Esophagus muscularis mucosa (tissue), 4 donors: ENCODE measurements around the gene GTF2I. TPM values are rescaled to one million over a fixed set of nuclear protein-coding genes. Genes with fewer than 3 reads are reported as not detected.
"Not testable (repeated sequence)": the region's sequence is repeated elsewhere in the genome, so short reads cannot be mapped to it uniquely, and the experiment has no call there.

Experiments
- DNase-seq: peaks from one replicate; pipeline ENCODE4 v3.0.0-alpha.2; 2017; ENCODE audit errors: extremely low spot score
- H3K27ac ChIP-seq, 4 donors: fragments of 200-600 bp; sonication (generic); replicated peaks in 1 of 4; 1 replicate in 3 of 4; 2 replicates in 1 of 4; pipeline ENCODE4 v1.5.1; 2016 to 2019; ENCODE audit warnings: mild to moderate bottlenecking in 1 of 4
- H3K27me3 ChIP-seq, 4 donors: fragments of 200-600 bp; sonication (generic); one replicate each; pipeline versions ENCODE4 v1.5.1 to v1.6.0; 2016 to 2019
- H3K36me3 ChIP-seq, 4 donors: fragments of 200-600 bp; sonication (generic); one replicate each; pipeline ENCODE4 v1.5.1; 2016 to 2019
- H3K4me1 ChIP-seq, 4 donors: fragments of 200-600 bp; sonication (generic); one replicate each; pipeline ENCODE4 v1.5.1; 2016 to 2019
- H3K4me3 ChIP-seq, 4 donors: fragments of 200-600 bp; sonication (generic); 1 replicate in 2 of 4; 2 replicates in 2 of 4; pipeline ENCODE4 v1.5.1; 2016 to 2019; ENCODE audit warnings: mild to moderate bottlenecking in 4 of 4, moderate library complexity in 1 of 4
- H3K9me3 ChIP-seq, 4 donors: fragments of 200-600 bp; sonication (generic); 1 replicate in 3 of 4; 2 replicates in 1 of 4; pipeline ENCODE4 v1.5.1; 2016 to 2019
- EP300 ChIP-seq: sonication (generic); formaldehyde crosslinking; IDR thresholded peaks from one replicate; pipeline ENCODE4 v1.6.1; 2017; ENCODE audit warnings: antibody characterized with exemption
- POLR2A ChIP-seq: fragments of 450-650 bp; IDR thresholded peaks from one replicate; pipeline ENCODE4 v1.6.1; 2017; ENCODE audit warnings: antibody characterized with exemption, moderate library complexity, mild to moderate bottlenecking, low read depth
- POLR2AphosphoS5 ChIP-seq, 2 donors: sonication (generic); formaldehyde crosslinking; IDR thresholded peaks; one replicate each; pipeline ENCODE4 v1.6.1; 2017; ENCODE audit warnings: antibody characterized with exemption in 2 of 2
- WGBS: methylation state at CpG from one replicate; pipeline ENCODE4 v1.1.5; 2018; 5-methylcytosine and 5-hydroxymethylcytosine counted together
- intact Hi-C: fragments of 100-400 bp; cut with DNase I; formaldehyde crosslinking; loops from one replicate; pipeline ENCODE4 v1.15.1; 2023
- total RNA-seq, 4 donors: library from RNA; depleted of rRNA; stranded (reverse); fragments of >200 nt; gene quantifications; one replicate each; pipeline versions ENCODE4 v1.1.0 to v1.2.1, GENCODE V29; 2016
- TF ChIP-seq, protein P1 (sequence below), 3 experiments: fragments of 200-600 bp in 2 of 3; fragments of 450-650 bp in 1 of 3; sonication (generic) in 2 of 3; IDR thresholded peaks; one replicate each; pipeline ENCODE4 v1.5.1; 2017 to 2019; ENCODE audit warnings: antibody characterized with exemption in 3 of 3, mild to moderate bottlenecking in 2 of 3, moderate library complexity in 1 of 3

GTF2I gene
- total RNA-seq, 4 donors from 2014 or later, result 101 to 169 (median 136) TPM

- Histone ChIP-seq H3K27ac (no peak overlapping the region), H3K27me3 (no peaks in the 10 kb centered on the region), H3K36me3 (peaks cover 1 to 8% (median 5%) of the 10 kb centered on the region in 4 donors), H3K4me1 (peaks cover 0 to 22% (median 13%) of the 10 kb centered on the region in 4 donors), H3K4me3 (no peak overlapping the region), H3K9me3 (no peaks in the 10 kb centered on the region)
- no peak for DNase-seq
- WGBS, result 89% methylated on average over 11 of the region's 11 CpGs
- TF ChIP-seq EP300 (no peak), POLR2AphosphoS5 (IDR thresholded peaks at IDR 0.05) (no peak), POLR2A (no peak)
- TF ChIP-seq, protein P1, sequence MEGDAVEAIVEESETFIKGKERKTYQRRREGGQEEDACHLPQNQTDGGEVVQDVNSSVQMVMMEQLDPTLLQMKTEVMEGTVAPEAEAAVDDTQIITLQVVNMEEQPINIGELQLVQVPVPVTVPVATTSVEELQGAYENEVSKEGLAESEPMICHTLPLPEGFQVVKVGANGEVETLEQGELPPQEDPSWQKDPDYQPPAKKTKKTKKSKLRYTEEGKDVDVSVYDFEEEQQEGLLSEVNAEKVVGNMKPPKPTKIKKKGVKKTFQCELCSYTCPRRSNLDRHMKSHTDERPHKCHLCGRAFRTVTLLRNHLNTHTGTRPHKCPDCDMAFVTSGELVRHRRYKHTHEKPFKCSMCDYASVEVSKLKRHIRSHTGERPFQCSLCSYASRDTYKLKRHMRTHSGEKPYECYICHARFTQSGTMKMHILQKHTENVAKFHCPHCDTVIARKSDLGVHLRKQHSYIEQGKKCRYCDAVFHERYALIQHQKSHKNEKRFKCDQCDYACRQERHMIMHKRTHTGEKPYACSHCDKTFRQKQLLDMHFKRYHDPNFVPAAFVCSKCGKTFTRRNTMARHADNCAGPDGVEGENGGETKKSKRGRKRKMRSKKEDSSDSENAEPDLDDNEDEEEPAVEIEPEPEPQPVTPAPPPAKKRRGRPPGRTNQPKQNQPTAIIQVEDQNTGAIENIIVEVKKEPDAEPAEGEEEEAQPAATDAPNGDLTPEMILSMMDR (IDR thresholded peaks at IDR 0.05), result no peak
- intact Hi-C loops, result no loop called here
These were observed 27.0 kb downstream of the GTF2I start for GRCh38 chr7:74684473-74684872.

GRCh38 chr7:74684921-74685320, 27.4 kb downstream of the GTF2I start:
- H3K27me3 ChIP-seq, result no peaks in the 10 kb centered on the region
- peaks cover 0 to 22% (median 13%) of the 10 kb centered on the region in 4 donors for H3K4me1 ChIP-seq
- no peak for TF ChIP-seq EP300
- TF ChIP-seq POLR2A, result no peak
- TF ChIP-seq, protein P1 (IDR thresholded peaks at IDR 0.05), result no peak
- no peak for TF ChIP-seq POLR2AphosphoS5 (IDR thresholded peaks at IDR 0.05)
- no peak for DNase-seq
- H3K27ac ChIP-seq, result no peak overlapping the region
- no peak overlapping the region for H3K4me3 ChIP-seq
- intact Hi-C loops, result no loop called here
- H3K9me3 ChIP-seq, result no peaks in the 10 kb centered on the region
- WGBS, result 98% methylated on average over 5 of the region's 5 CpGs
- H3K36me3 ChIP-seq, result peaks cover 6 to 12% (median 9%) of the 10 kb centered on the region in 4 donors

GRCh38 chr7:74690474-74690873, 33.0 kb downstream of the GTF2I start:
- Histone ChIP-seq H3K9me3 (peaks cover 0 to 4% (median 0%) of the 10 kb centered on the region in 4 donors), H3K4me1 (peaks cover 0 to 14% (median 6%) of the 10 kb centered on the region in 4 donors), H3K27ac (no peak overlapping the region), H3K4me3 (no peak overlapping the region), H3K36me3 (peaks cover 32 to 67% (median 64%) of the 10 kb centered on the region in 4 donors), H3K27me3 (no peaks in the 10 kb centered on the region)
- intact Hi-C loops, result no loop called here
- DNase-seq, result no peak
- TF ChIP-seq, protein P1 (IDR thresholded peaks at IDR 0.05), result no peak
- TF ChIP-seq EP300, result no peak
- no peak for TF ChIP-seq POLR2A
- TF ChIP-seq POLR2AphosphoS5 (IDR thresholded peaks at IDR 0.05), result no peak
- 85% methylated on average over 3 of the region's 3 CpGs for WGBS

GRCh38 chr7:74704419-74704818, 46.9 kb downstream of the GTF2I start:
- H3K27me3 ChIP-seq, DNase-seq, H3K4me1 ChIP-seq, H3K27ac ChIP-seq, H3K4me3 ChIP-seq, H3K9me3 ChIP-seq: not testable (repeated sequence)
- 96% methylated on average over 6 of the region's 6 CpGs for WGBS
- intact Hi-C loops, result loop anchor here (10.0 kb wide), 1 partner anchor 90 kb away; no protein-coding TSS in a partner anchor
- H3K36me3 ChIP-seq, result peaks cover 52 to 99% (median 90%) of the 10 kb centered on the region in 4 donors

- WGBS, result 88% methylated on average over 12 of the region's 12 CpGs
- H3K36me3 ChIP-seq, result peaks cover 32 to 99% (median 88%) of the 10 kb centered on the region in 4 donors
These were observed 49.7 kb downstream of the GTF2I start for GRCh38 chr7:74707238-74707637.

More at GRCh38 chr7:74707238-74707637, 49.7 kb downstream of the GTF2I start:
- Histone ChIP-seq H3K9me3 (no peaks in the 10 kb centered on the region), H3K27ac (no peak overlapping the region), H3K4me3 (no peak overlapping the region), H3K4me1 (peaks cover 0 to 10% (median 0%) of the 10 kb centered on the region in 4 donors), H3K27me3 (no peaks in the 10 kb centered on the region)
- intact Hi-C loops, result loop anchor here (10.0 kb wide), 1 partner anchor 92 kb away; no protein-coding TSS in a partner anchor
- DNase-seq, result no peak
- TF ChIP-seq EP300 (no peak), POLR2A (no peak)
